22Rv1 (cell line): ENCODE measurements around the gene ATXN7L1.

ENCODE experiments used
- ZFX ChIP-seq: fragments of 450-650 bp; IDR thresholded peaks from 2 replicates; pipeline ENCODE4 v1.6.1; 2017; ENCODE audit warnings: antibody characterized with exemption, borderline replicate concordance
- TF ChIP-seq, protein P1 (sequence below): fragments of 450-650 bp; IDR thresholded peaks from 2 replicates; pipeline ENCODE4 v1.5.1; 2017; ENCODE audit warnings: mild to moderate bottlenecking

DNA sequence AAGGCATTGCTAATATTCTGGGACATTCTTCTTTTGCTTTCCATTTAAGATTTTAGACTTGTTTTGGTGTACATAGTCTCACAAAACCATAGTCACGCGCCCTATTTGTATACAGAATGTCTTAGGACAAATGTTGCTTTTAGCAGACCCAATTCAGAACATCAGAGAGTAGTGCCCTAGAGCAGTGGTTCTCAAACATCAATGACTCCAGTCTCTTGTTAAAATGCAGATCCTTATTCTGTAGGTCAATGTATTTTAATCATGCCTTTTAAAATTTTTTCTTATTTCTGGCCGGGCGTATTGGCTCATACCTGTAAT, 167.7 kb downstream of the ATXN7L1 start:
- TF ChIP-seq, protein P1, sequence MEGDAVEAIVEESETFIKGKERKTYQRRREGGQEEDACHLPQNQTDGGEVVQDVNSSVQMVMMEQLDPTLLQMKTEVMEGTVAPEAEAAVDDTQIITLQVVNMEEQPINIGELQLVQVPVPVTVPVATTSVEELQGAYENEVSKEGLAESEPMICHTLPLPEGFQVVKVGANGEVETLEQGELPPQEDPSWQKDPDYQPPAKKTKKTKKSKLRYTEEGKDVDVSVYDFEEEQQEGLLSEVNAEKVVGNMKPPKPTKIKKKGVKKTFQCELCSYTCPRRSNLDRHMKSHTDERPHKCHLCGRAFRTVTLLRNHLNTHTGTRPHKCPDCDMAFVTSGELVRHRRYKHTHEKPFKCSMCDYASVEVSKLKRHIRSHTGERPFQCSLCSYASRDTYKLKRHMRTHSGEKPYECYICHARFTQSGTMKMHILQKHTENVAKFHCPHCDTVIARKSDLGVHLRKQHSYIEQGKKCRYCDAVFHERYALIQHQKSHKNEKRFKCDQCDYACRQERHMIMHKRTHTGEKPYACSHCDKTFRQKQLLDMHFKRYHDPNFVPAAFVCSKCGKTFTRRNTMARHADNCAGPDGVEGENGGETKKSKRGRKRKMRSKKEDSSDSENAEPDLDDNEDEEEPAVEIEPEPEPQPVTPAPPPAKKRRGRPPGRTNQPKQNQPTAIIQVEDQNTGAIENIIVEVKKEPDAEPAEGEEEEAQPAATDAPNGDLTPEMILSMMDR: no peak
- TF ChIP-seq ZFX: no peak
